Endothelial cell of umbilical vein (primary cell): Measurements from ENCODE around the gene AHRR.

ENCODE experiments used
- MAX ChIP-seq: IDR thresholded peaks from 2 replicates; pipeline ENCODE4 v1.6.1; 2011; ENCODE audit not compliant: insufficient read depth, insufficient read length
- POLR2A ChIP-seq: IDR thresholded peaks from 2 replicates; pipeline ENCODE4 v1.6.1; 2012; ENCODE audit warnings: low read depth, mild to moderate bottlenecking, control low read depth, low read length
- TF ChIP-seq, protein P1 (sequence below), 2 donors: IDR thresholded peaks; 1 replicate in 1 of 2; 2 replicates in 1 of 2; pipeline ENCODE4 v1.5.1; 2011; ENCODE audit warnings: low read length in 2 of 2, mild to moderate bottlenecking in 2 of 2, moderate library complexity in 2 of 2, control low read depth in 1 of 2, inconsistent platforms in 1 of 2, low read depth in 1 of 2; ENCODE audit not compliant: insufficient read depth in 1 of 2; ENCODE audit errors: extremely low read depth in 1 of 2

DNA sequence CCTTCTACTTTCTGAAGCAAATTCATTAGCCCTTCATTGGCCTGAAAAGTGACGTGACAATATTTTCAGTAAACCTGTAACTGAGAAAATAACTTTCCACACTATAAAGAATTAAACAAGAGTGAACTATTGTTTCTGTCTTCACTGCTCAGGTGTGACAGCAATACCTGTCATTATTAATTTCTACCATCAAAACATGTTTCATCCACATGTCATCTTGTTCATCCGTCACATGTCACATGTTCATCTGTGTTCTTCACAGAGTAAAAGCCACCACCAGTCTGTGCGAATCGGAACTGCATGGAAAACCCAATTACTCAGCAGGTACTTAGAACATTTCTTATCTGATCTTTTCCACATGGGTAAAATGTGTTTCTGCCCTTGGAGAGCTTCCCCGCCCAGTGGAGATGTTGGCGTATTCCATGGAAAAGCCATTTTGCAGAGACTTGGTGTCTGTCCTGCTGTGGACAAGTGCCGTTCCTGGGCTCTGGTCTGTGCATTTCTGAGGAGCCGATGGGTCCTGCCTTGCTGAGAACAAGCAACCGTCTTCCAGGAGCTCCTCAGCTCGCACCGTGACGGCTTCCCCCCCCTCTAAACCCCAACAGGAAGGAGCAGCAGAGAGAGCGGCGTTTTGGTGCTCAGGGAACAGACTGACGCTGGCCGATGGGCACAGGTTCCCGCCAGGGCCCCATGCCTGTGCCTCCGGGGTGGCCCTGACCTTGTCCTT is 110.8 kb downstream of the AHRR start:
- TF ChIP-seq, protein P1, sequence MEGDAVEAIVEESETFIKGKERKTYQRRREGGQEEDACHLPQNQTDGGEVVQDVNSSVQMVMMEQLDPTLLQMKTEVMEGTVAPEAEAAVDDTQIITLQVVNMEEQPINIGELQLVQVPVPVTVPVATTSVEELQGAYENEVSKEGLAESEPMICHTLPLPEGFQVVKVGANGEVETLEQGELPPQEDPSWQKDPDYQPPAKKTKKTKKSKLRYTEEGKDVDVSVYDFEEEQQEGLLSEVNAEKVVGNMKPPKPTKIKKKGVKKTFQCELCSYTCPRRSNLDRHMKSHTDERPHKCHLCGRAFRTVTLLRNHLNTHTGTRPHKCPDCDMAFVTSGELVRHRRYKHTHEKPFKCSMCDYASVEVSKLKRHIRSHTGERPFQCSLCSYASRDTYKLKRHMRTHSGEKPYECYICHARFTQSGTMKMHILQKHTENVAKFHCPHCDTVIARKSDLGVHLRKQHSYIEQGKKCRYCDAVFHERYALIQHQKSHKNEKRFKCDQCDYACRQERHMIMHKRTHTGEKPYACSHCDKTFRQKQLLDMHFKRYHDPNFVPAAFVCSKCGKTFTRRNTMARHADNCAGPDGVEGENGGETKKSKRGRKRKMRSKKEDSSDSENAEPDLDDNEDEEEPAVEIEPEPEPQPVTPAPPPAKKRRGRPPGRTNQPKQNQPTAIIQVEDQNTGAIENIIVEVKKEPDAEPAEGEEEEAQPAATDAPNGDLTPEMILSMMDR (IDR thresholded peaks at IDR 0.05; ENCODE audit: extremely low read depth in 1 of 2, insufficient read depth in 1 of 2, low read depth in 1 of 2, low read length in 2 of 2) = no peak
- no peak for TF ChIP-seq POLR2A
- TF ChIP-seq MAX = no peak
